GM19035 (cell line): ENCODE data around the gene AACS.
"Not testable (repeated sequence)": the region's sequence is repeated elsewhere in the genome, so short reads cannot be mapped to it uniquely, and the experiment has no call there.

Experiments
- ATAC-seq: cut with Tn5 transposase; IDR thresholded peaks from one replicate; pipeline ENCODE4 v1.9.1; 2021; ENCODE audit not compliant: unreplicated experiment

AACS gene

GRCh38 chr12:125089626-125090025, 24.4 kb downstream of the AACS start:
- ATAC-seq: no peak

DNA sequence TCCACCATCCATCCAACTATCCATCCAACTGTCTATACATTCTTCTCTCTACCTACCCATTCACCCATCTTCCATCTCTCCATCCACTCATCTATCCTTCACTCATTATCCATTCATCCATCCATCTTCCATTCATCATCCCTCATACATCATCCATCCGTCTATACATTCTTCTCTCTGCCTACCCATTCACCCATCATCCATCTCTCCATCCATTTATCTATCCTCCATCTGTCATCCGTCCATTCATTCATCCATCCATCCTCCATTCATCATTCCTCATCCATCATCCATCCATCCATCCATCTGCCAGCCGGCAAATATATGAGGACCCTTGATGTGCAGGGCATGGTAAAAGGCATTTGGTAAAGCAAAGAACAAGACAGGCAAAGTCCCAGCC, 25.2 kb downstream of the AACS start:
- no peak for ATAC-seq

- no peak for ATAC-seq
Observed at GRCh38 chr12:125091401-125091800, 26.2 kb downstream of the AACS start.

DNA sequence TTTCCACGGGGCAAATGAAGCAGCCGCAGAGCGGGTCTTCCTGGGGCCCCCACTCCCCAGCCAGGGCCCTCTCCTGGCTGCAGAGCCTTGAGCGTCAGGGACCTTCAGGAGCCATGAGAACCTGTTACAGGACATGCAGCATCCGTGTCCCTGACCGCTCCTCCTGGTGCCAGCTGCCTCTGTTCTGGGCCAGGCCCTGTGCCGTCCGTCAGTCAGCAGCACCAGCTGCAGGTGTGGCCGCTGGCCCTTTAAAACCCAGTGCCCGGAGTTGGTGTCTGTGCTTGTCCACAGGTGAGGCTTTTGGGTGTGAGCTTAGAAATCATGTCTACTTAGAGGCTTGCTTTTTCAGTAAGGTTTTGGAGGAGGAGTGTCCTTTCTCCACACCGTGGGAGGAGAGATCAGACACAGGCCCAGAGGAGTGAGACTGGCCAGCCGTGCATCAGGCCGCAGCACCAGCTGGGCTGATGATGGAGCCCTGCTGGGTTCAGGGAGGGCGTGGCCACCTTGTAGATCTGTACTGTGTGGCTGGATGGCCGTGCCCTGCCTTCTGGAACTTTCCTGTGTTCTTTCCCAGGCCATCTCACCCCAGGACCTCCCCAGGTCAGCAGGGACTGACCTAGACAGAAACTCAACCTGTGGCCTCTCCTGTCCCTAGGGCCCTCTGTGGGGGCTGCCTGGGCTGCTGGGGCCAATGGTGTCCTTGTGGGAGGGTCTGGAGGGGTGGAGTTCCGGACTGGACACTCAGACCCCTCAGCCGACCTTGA, 27.1 kb downstream of the AACS start:
- ATAC-seq: no peak

GRCh38 chr12:125092872-125093680, 27.8 kb downstream of the AACS start:
- ATAC-seq: no peak

GRCh38 chr12:125093681-125094330, 28.6 kb downstream of the AACS start:
- ATAC-seq: no peak

DNA sequence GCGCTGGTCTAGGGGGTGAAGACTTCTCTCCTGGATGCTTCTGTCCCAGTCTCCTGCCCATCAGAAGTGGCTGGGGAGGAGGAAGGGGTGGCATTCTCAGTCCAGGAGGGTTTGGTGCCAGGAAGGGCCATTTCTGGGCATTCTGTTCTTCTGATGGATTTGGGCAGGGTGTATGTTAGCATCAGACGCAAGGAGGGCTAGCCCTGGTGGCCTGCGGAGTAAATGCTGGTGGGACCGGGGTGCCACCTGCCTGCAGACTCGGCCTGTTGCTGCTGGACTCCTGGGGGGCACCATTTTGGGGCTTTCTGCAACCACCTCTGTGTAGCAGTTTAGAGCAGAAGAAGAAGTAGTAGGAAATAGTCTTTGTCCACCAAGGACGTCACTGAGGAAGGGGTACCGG, 31.7 kb downstream of the AACS start:
- no peak for ATAC-seq

- ATAC-seq: no peak
Observed at GRCh38 chr12:125097427-125097826, 32.2 kb downstream of the AACS start.

DNA sequence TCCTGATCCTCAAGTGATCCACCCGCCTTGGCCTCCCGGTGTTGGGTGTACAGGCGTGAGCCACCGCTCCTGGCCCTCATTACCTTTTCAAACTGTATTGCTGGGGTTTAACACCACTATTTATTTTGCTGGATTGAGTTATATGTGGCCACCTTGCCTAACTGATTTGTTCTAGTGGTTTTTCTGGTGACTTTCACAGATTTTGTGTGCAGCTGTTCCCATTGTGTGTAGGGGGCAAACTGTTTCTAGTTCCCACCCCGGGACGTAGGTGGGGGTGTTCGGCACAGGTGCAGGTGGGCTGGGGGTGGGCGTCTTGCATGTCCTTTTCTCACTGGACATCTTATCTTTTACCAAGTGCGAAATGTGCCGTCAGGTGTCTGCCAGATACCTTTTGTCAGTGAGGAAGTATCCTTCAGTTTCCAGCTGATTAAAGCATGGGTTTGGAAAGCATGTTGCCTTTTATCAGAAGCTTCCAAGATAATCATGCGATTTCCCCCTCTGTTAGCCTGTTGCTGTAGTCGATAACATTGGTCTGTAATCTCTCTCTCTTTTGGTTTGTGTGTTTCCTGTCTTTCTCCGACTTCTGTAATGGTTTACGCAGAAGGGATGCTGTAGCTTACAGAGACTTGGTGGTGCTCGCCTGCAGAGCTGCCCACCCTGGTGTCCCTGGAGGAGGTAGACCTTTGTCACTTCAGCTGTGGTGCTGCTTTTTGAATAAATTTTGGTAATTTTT, 33.6 kb downstream of the AACS start:
- no peak for ATAC-seq

DNA sequence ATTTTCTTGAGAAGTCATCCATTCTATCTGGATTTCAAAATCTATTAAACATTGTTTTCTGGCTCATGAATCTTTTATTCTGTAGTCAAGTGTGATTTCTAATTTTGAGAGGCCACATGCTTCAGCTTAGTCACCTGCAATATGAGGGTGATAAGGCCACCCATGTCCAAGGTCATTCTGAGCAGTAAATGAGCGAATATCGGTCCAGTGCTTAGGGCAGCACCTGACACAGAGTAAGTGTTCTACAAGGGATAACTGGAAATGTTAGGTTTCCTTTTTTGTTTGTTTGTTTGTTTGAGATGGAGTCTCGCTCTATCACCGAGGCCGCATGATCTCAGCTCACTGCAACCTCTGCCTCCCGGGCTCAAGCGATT, 34.2 kb downstream of the AACS start:
- ATAC-seq: no peak

GRCh38 chr12:125100551-125101434, 35.6 kb downstream of the AACS start:
- no peak for ATAC-seq

GRCh38 chr12:125104982-125105381, 39.7 kb downstream of the AACS start:
- no peak for ATAC-seq

DNA sequence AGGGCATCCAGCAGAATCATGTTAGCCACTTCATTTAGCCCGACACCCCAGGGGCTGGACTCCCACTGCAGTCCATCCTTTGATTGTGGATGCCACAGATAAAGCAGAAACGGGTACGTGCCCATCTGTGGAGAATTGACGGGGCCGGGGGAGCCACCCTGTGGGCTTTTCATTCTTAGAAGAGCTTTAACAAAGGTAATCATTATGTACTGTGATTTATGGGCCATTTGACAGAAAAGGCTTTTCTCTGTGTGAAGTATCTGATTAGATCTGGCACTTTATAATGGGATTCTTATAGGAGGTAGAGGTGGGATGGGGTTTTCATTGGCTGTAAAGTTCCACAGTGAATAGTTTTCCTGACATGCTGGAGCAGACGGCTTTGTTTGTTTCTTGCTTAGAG, 40.4 kb downstream of the AACS start:
- ATAC-seq: no peak

DNA sequence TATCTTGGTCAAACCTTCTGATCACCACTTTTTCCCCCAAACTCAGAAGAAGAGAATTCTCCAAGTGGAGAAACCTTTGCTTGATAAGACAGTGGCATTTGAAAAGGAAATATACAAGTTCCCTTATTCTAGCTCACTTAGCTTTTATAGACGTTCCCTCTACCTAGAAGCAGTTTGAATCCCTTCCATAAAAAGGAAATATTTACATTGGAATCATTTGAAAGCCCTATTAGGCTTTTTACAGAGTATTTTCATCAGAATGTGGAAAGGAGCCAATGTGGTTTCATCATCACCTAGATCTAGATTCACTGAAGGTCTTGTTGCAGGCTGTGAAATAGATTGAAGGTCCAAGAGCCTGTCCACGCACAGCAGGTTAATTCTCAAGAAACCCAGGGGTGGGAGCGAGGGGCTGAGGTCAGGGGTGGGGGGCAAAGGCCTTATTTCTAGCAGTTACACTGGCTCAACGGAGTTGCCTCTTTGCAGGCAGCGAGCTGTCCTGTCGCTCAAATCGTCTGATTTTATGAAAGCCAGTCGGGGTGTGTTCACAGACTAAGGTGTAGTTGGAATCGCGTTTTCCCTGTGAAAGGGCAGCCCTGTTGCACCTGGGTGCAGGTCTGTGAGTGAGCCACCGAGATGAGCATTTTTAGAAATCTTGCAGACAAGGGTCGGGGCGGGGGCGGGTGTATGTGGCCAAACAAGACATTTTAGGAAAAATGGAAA, 45.6 kb downstream of the AACS start:
- no peak for ATAC-seq

DNA sequence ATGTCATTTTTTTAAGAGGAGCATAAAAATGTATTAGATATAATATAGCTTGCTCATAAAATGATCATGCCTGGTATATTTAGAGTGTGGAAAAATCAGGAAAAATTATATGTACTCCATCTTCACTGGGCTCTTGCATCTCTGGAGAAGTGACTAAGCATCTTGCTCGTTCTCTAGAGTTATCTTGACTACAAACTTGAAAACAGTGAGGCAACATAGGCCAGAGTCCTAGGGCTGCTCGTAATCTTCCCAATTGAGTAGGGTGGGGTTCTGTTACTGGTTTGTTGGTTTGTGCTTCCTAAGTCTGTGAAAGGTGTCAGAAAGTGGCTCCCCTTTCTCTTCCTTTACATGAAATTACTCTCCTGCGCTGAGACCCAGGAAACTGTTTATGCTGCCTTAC, 46.2 kb downstream of the AACS start:
- no peak for ATAC-seq

DNA sequence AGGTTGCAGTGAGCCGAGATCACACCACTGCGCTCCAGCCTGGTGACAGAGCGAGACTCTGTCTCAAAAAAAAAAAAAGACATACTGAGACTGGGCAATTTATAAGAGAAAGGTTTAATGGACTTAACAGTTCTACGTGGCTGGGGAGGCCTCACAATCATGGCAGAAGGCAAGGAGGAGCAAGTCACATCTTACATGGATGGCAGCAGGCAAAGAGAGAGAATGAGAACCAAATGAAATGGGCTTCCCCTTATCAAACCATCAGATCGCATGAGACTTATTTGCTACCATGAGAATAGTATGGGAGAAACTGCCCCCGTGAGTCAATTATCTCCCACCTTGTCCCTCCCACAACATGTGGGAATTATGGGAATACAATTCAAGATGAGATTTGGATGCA, 47.4 kb downstream of the AACS start:
- ATAC-seq: not testable (repeated sequence)

GRCh38 chr12:125113263-125113662, 48.0 kb downstream of the AACS start:
- ATAC-seq: no peak

DNA sequence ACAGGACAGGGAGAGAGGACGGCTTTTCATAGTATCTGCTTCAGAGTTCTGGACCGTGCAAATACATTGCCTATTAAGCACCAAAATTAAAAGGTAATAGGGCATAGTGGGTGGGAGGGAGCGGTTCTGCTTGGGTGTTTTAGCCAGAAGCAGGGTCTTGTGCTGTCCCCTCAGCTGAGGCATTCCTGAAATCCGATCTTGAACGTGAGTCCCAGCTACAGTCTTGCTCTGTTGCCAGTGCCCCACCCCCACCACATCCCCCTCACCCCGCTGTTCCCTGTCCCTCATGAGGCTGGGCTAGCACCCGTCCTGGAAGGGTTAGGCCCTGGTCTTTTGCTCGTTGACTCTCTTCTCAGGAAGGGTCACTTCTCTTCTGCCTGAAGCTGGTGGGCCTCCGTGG, 48.6 kb downstream of the AACS start:
- ATAC-seq: no peak

GRCh38 chr12:125114365-125115141, 49.3 kb downstream of the AACS start:
- ATAC-seq: peak; percentile 61
